Body of pancreas (tissue), 4 donors: ENCODE data around the gene MRGPRX2. TPM values are rescaled to one million over a fixed set of nuclear protein-coding genes. Genes with fewer than 3 reads are reported as not detected.

Experiments
- ATAC-seq: fragments of 150-250 bp; one replicate; pipeline ENCODE4 v1.9.1; 2016
- DNase-seq, 4 donors: peaks; one replicate each; pipeline ENCODE4 v3.0.0-alpha.2; 2019
- H3K27ac ChIP-seq, 4 donors: fragments of 200-600 bp; sonication (generic); 1 replicate in 3 of 4; 2 replicates in 1 of 4; pipeline versions ENCODE4 v1.5.1 to v1.6.1; 2016 to 2019; ENCODE audit warnings: mild to moderate bottlenecking in 1 of 4, mixed read lengths in 1 of 4, moderate library complexity in 1 of 4
- H3K27me3 ChIP-seq, 2 donors: fragments of 200-600 bp; sonication (generic); one replicate each; pipeline ENCODE4 v1.6.0; 2016; ENCODE audit warnings: mild to moderate bottlenecking in 1 of 2
- H3K36me3 ChIP-seq, 2 donors: fragments of 200-600 bp; sonication (generic); replicated peaks in 1 of 2; 2 replicates each; pipeline ENCODE4 v1.5.1; 2016; ENCODE audit warnings: low read depth in 2 of 2; ENCODE audit not compliant: insufficient read depth in 1 of 2
- H3K4me1 ChIP-seq: fragments of 200-600 bp; sonication (generic); one replicate; pipeline ENCODE4 v1.6.0; 2016
- H3K4me3 ChIP-seq, 2 donors: fragments of 200-600 bp; sonication (generic); 1 replicate in 1 of 2; 2 replicates in 1 of 2; pipeline ENCODE4 v1.5.1; 2016 to 2019
- H3K9me3 ChIP-seq, 3 donors: fragments of 200-600 bp; sonication (generic); 1 replicate in 2 of 3; 2 replicates in 1 of 3; pipeline ENCODE4 v1.5.1; 2016
- POLR2A ChIP-seq, 3 donors: fragments of 450-650 bp; IDR thresholded peaks; one replicate each; pipeline ENCODE4 v1.6.1; 2016; ENCODE audit warnings: antibody characterized with exemption in 3 of 3, mild to moderate bottlenecking in 2 of 3
- WGBS, 2 donors: methylation state at CpG; one replicate each; pipeline ENCODE4 v1.1.5; 2017; 5-methylcytosine and 5-hydroxymethylcytosine counted together
- intact Hi-C: fragments of 100-400 bp; cut with DNase I; formaldehyde crosslinking; loops from one replicate; pipeline ENCODE4 v1.15.1; 2023
- total RNA-seq, 2 donors: library from RNA; depleted of rRNA; stranded (reverse); fragments of >200 nt; gene quantifications; one replicate each; pipeline ENCODE4 v1.1.0, GENCODE V29; 2016
- TF ChIP-seq, protein P1 (sequence below), 7 experiments: fragments of 450-650 bp in 4 of 7; fragments of 200-600 bp in 3 of 7; sonication (generic) in 3 of 7; IDR thresholded peaks; one replicate each; pipeline ENCODE4 v1.5.1; 2016 to 2019; ENCODE audit warnings: antibody characterized with exemption in 7 of 7

Gene MRGPRX2
- total RNA-seq, 2 donors from 2014 or later = not detected

GRCh38 chr11:19073454-19074415 is 13.2 kb upstream of the MRGPRX2 start:
- H3K27ac ChIP-seq = peak overlapping the region in 3 of 4 donors; percentile 9 to 50 (median 43)
- intact Hi-C loops = loop anchor here (5.0 kb wide), 1 partner anchor 479 kb away; no protein-coding TSS in a partner anchor
- no peaks in the 10 kb centered on the region for H3K27me3 ChIP-seq
- H3K36me3 ChIP-seq = no peaks in the 10 kb centered on the region
- TF ChIP-seq, protein P1, sequence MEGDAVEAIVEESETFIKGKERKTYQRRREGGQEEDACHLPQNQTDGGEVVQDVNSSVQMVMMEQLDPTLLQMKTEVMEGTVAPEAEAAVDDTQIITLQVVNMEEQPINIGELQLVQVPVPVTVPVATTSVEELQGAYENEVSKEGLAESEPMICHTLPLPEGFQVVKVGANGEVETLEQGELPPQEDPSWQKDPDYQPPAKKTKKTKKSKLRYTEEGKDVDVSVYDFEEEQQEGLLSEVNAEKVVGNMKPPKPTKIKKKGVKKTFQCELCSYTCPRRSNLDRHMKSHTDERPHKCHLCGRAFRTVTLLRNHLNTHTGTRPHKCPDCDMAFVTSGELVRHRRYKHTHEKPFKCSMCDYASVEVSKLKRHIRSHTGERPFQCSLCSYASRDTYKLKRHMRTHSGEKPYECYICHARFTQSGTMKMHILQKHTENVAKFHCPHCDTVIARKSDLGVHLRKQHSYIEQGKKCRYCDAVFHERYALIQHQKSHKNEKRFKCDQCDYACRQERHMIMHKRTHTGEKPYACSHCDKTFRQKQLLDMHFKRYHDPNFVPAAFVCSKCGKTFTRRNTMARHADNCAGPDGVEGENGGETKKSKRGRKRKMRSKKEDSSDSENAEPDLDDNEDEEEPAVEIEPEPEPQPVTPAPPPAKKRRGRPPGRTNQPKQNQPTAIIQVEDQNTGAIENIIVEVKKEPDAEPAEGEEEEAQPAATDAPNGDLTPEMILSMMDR (IDR thresholded peaks at IDR 0.05) = no peak
- no peak for TF ChIP-seq POLR2A (IDR thresholded peaks at IDR 0.05)
- H3K4me3 ChIP-seq = no peak overlapping the region
- H3K9me3 ChIP-seq = no peaks in the 10 kb centered on the region
- 42 to 51% methylated on average over 10 of the region's 10 CpGs for WGBS, 2 donors
- peak in 1 of 4 donors; percentile 25 for DNase-seq
- H3K4me1 ChIP-seq = peaks cover 25% of the 10 kb centered on the region
- ATAC-seq = no peak

DNA sequence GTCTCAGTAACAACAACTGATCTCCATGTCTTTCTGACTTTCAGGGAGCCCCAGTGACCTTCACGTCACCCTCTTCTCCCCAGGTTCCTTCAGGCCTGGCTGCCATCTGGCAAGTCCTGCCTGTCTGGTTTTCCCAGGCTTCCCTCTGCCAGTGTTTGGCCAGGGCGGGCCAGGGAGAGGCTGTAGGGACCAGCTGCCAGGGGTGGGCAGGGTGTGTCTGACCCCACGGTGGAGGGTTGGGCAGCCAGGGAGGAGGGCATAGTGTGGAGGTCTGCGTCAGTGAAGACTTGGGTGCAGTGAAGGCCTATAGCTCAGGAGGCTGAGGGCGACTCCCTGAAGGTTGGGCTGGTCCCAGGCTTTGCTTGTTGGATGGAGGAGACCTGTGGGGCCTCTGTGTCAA is 11.9 kb upstream of the MRGPRX2 start:
- 61 to 68% methylated on average over 5 of the region's 5 CpGs for WGBS, 2 donors
- ATAC-seq = no peak
- TF ChIP-seq, protein P1 (IDR thresholded peaks at IDR 0.05) = no peak
- TF ChIP-seq POLR2A (IDR thresholded peaks at IDR 0.05) = no peak
- Histone ChIP-seq H3K9me3 (no peaks in the 10 kb centered on the region), H3K4me3 (no peak overlapping the region), H3K27me3 (no peaks in the 10 kb centered on the region), H3K36me3 (no peaks in the 10 kb centered on the region), H3K27ac (no peak overlapping the region), H3K4me1 (peaks cover 23% of the 10 kb centered on the region)
- DNase-seq = peak in 2 of 4 donors; percentile 16 to 25
- intact Hi-C loops = loop anchor here (5.0 kb wide), 1 partner anchor 480 kb away; no protein-coding TSS in a partner anchor

GRCh38 chr11:19071255-19071654 is 10.7 kb upstream of the MRGPRX2 start:
- peak; percentile 80 to 85 (median 82) for DNase-seq

GRCh38 chr11:19059833-19060232 is 684 bp downstream of the MRGPRX2 start:
- Histone ChIP-seq H3K4me3 (no peak overlapping the region), H3K36me3 (no peaks in the 10 kb centered on the region), H3K4me1 (no peaks in the 10 kb centered on the region), H3K27me3 (no peaks in the 10 kb centered on the region), H3K27ac (no peak overlapping the region), H3K9me3 (no peaks in the 10 kb centered on the region)
- WGBS, 2 donors = 47 to 61% methylated on average over 5 of the region's 5 CpGs
- intact Hi-C loops = no loop called here
- ATAC-seq = no peak
- no peak for TF ChIP-seq POLR2A (IDR thresholded peaks at IDR 0.05)
- TF ChIP-seq, protein P1 (IDR thresholded peaks at IDR 0.05) = no peak
- no peak for DNase-seq

More at GRCh38 chr11:19071255-19071654, 10.7 kb upstream of the MRGPRX2 start:
- intact Hi-C loops = loop anchor here (5.0 kb wide), 1 partner anchor 481 kb away; no protein-coding TSS in a partner anchor
- H3K4me3 ChIP-seq = no peak overlapping the region
- peak; percentile 97 for ATAC-seq
- TF ChIP-seq, protein P1 (IDR thresholded peaks at IDR 0.05) = peak; percentile 87 to 100 (median 99)
- TF ChIP-seq POLR2A (IDR thresholded peaks at IDR 0.05) = no peak
- 0 to 2% methylated on average over 11 of the region's 11 CpGs for WGBS, 2 donors
- no peaks in the 10 kb centered on the region for H3K27me3 ChIP-seq
- no peaks in the 10 kb centered on the region for H3K36me3 ChIP-seq
- no peaks in the 10 kb centered on the region for H3K9me3 ChIP-seq
- peaks cover 15% of the 10 kb centered on the region for H3K4me1 ChIP-seq
- H3K27ac ChIP-seq = no peak overlapping the region
